GM19043 (cell line): ENCODE results near the gene AKAP7.
"Not testable (repeated sequence)": the region's sequence is repeated elsewhere in the genome, so short reads cannot be mapped to it uniquely, and the experiment has no call there.

Experiments used
- ATAC-seq: cut with Tn5 transposase; IDR thresholded peaks from one replicate; pipeline ENCODE4 v1.9.1; 2021; ENCODE audit warnings: low read depth; ENCODE audit not compliant: unreplicated experiment

The AKAP7 gene

GRCh38 chr6:131250936-131251335 is 115.7 kb downstream of the AKAP7 start:
- no peak for ATAC-seq

GRCh38 chr6:131251590-131252199 is 116.4 kb downstream of the AKAP7 start:
- ATAC-seq: no peak

GRCh38 chr6:131255434-131255833 is 120.2 kb downstream of the AKAP7 start:
- no peak for ATAC-seq

GRCh38 chr6:131255911-131256310 is 120.6 kb downstream of the AKAP7 start:
- no peak for ATAC-seq

GRCh38 chr6:131257104-131257503 is 121.8 kb downstream of the AKAP7 start:
- no peak for ATAC-seq

- no peak for ATAC-seq
These were observed 122.9 kb downstream of the AKAP7 start for GRCh38 chr6:131258010-131258652.

GRCh38 chr6:131258816-131259476 is 123.7 kb downstream of the AKAP7 start:
- no peak for ATAC-seq

- not testable (repeated sequence) for ATAC-seq
These were observed 125.7 kb downstream of the AKAP7 start for GRCh38 chr6:131260960-131261359.

GRCh38 chr6:131262060-131262459 is 126.8 kb downstream of the AKAP7 start:
- no peak for ATAC-seq

- no peak for ATAC-seq
These were observed 130.7 kb downstream of the AKAP7 start for GRCh38 chr6:131265939-131266338.

- no peak for ATAC-seq
These were observed 133.0 kb downstream of the AKAP7 start for GRCh38 chr6:131268303-131268702.

- no peak for ATAC-seq
These were observed 134.5 kb downstream of the AKAP7 start for GRCh38 chr6:131269565-131270391.

- no peak for ATAC-seq
These were observed 135.3 kb downstream of the AKAP7 start for GRCh38 chr6:131270534-131270933.

- ATAC-seq: no peak
These were observed 140.0 kb downstream of the AKAP7 start for GRCh38 chr6:131275273-131275672.

GRCh38 chr6:131277591-131277990 is 142.3 kb downstream of the AKAP7 start:
- ATAC-seq: no peak

GRCh38 chr6:131281471-131282270 is 146.4 kb downstream of the AKAP7 start:
- ATAC-seq: no peak

GRCh38 chr6:131282365-131282764 is 147.1 kb downstream of the AKAP7 start:
- ATAC-seq: no peak

- ATAC-seq: no peak
These were observed 148.4 kb downstream of the AKAP7 start for GRCh38 chr6:131283466-131284175.

- ATAC-seq: no peak
These were observed 150.3 kb downstream of the AKAP7 start for GRCh38 chr6:131285548-131285947.
